HCT116 (cell line): Measurements from ENCODE around the gene BOLL. TPM values are rescaled to one million over a fixed set of nuclear protein-coding genes. Genes with fewer than 3 reads are reported as not detected.

ENCODE experiments used
- ATAC-seq: fragments of 200-7000 bp; cut with Tn5 transposase; 2 replicates; pipeline ENCODE4 v1.9.1; 2020; ENCODE audit warnings: mild to moderate bottlenecking, moderate library complexity
- BruUV-seq: library from RNA; stranded (reverse); fragments of 400-500 nt; replicated peaks from 2 replicates; lab custom pipeline; 2021; lab: Mats Ljungman, UMichigan
- CTCF ChIA-PET: fragments of 300-600 bp; sonication (Branson Sonifier 250); formaldehyde crosslinking; loops from one replicate; lab custom pipeline; 2021; ENCODE audit warnings: antibody characterized with exemption; lab: Charles Lee
- POLR2A ChIA-PET: fragments of 300-600, 350-600 bp; sonication (Branson Sonifier 250); formaldehyde crosslinking; loops from one replicate; lab custom pipeline; 2021; ENCODE audit warnings: antibody characterized with exemption; lab: Charles Lee
- RAD21 ChIA-PET, 2 experiments: fragments of 300-600 bp; sonication (Branson Sonifier 250); formaldehyde crosslinking; loops; one replicate each; lab custom pipeline; 2023; ENCODE audit warnings: low total read pairs in 2 of 2; ENCODE audit not compliant: uncharacterized antibody in 2 of 2, unreplicated experiment in 2 of 2, low non-redundant PET in 1 of 2; lab: Charles Lee
- DNase-seq: peaks from one replicate; pipeline ENCODE4 v3.0.0-alpha.2; 2010; ENCODE audit warnings: low read depth, low spot score
- H2AFZ ChIP-seq: fragments of 200-600 bp; shearing (Covaris generic), sonication (generic); 2 replicates; pipeline ENCODE4 v1.6.1; 2017; ENCODE audit warnings: low read depth, mixed run types, mixed read lengths, antibody characterized with exemption, low read length; ENCODE audit not compliant: poor library complexity, severe bottlenecking
- H3K27ac ChIP-seq: 2 replicates; pipeline ENCODE4 v1.5.1; 2012; ENCODE audit warnings: low read depth, low read length
- H3K27me3 ChIP-seq: fragments of 200-600 bp; sonication (generic); 2 replicates; pipeline ENCODE4 v1.6.1; 2016; ENCODE audit warnings: mixed run types, low read length, mixed read lengths; ENCODE audit not compliant: insufficient read depth
- H3K36me3 ChIP-seq, 2 experiments: fragments of 200-500 bp in 1 of 2; fragments of 200-600 bp in 1 of 2; sonication (Bioruptor generic) in 1 of 2; sonication (generic) in 1 of 2; 2 replicates each; pipeline versions ENCODE4 v1.5.1 to v1.6.1; 2014 to 2016; ENCODE audit warnings: low read length in 2 of 2, inconsistent platforms in 1 of 2, mixed read lengths in 1 of 2, mixed run types in 1 of 2; ENCODE audit not compliant: insufficient read depth in 2 of 2, control insufficient read depth in 1 of 2
- H3K4me1 ChIP-seq, 2 experiments: fragments of 200-600 bp in 1 of 2; sonication (generic) in 1 of 2; 2 replicates each; pipeline versions ENCODE4 v1.5.1 to v1.6.1; 2012 to 2017; ENCODE audit warnings: low read length in 2 of 2, inconsistent platforms in 1 of 2, mild to moderate bottlenecking in 1 of 2, mixed read lengths in 1 of 2, mixed run types in 1 of 2, moderate library complexity in 1 of 2; ENCODE audit not compliant: insufficient read depth in 2 of 2, control insufficient read depth in 1 of 2
- H3K4me2 ChIP-seq: fragments of 200-600 bp; sonication (generic); 2 replicates; pipeline ENCODE4 v1.6.1; 2017; ENCODE audit warnings: mixed run types, low read length, mixed read lengths
- H3K4me3 ChIP-seq, 2 experiments: fragments of 200-600 bp in 1 of 2; sonication (generic) in 1 of 2; replicated peaks in 1 of 2; 2 replicates each; pipeline ENCODE4 v1.5.1; 2011 to 2016; ENCODE audit warnings: low read length in 2 of 2, control low read depth in 1 of 2, low read depth in 1 of 2, mild to moderate bottlenecking in 1 of 2, mixed read lengths in 1 of 2, mixed run types in 1 of 2
- H3K79me2 ChIP-seq: fragments of 200-600 bp; sonication (generic); 2 replicates; pipeline ENCODE4 v1.6.1; 2017; ENCODE audit warnings: mild to moderate bottlenecking, mixed run types, low read length, moderate library complexity, mixed read lengths; ENCODE audit not compliant: insufficient read depth
- H3K9ac ChIP-seq: fragments of 200-600 bp; sonication (generic); 2 replicates; pipeline ENCODE4 v1.6.1; 2016; ENCODE audit warnings: low read length, mixed read lengths
- H3K9me2 ChIP-seq: fragments of 200-600 bp; sonication (generic), shearing (Covaris generic); 2 replicates; pipeline ENCODE4 v1.6.1; 2017; ENCODE audit warnings: mixed run types, mild to moderate bottlenecking, moderate library complexity; ENCODE audit not compliant: insufficient read depth
- H3K9me3 ChIP-seq, 2 experiments: fragments of 200-500 bp in 1 of 2; fragments of 200-600 bp in 1 of 2; sonication (Bioruptor generic) in 1 of 2; sonication (generic) in 1 of 2; 2 replicates each; pipeline ENCODE4 v1.6.1; 2014 to 2017; ENCODE audit warnings: low read length in 2 of 2, mixed read lengths in 2 of 2, inconsistent platforms in 1 of 2, low read depth in 1 of 2, mild to moderate bottlenecking in 1 of 2, mixed run types in 1 of 2, moderate library complexity in 1 of 2; ENCODE audit not compliant: control insufficient read depth in 1 of 2, insufficient read depth in 1 of 2
- H4K20me1 ChIP-seq: fragments of 200-600 bp; sonication (generic), shearing (Covaris generic); 2 replicates; pipeline ENCODE4 v1.6.1; 2017; ENCODE audit warnings: mixed run types, mild to moderate bottlenecking, moderate library complexity; ENCODE audit not compliant: insufficient read depth
- CEBPB ChIP-seq: IDR thresholded peaks from 2 replicates; pipeline ENCODE4 v1.6.1; 2012; ENCODE audit warnings: low read depth
- POLR2AphosphoS5 ChIP-seq: IDR thresholded peaks from 2 replicates; pipeline ENCODE4 v1.6.1; 2011; ENCODE audit warnings: mild to moderate bottlenecking, low read depth, low read length, moderate library complexity
- ZBTB33 ChIP-seq: IDR thresholded peaks from 2 replicates; pipeline ENCODE4 v1.6.1; 2011; ENCODE audit warnings: mild to moderate bottlenecking, low read length, moderate library complexity; ENCODE audit not compliant: insufficient replicate concordance; ENCODE audit errors: extremely low read depth
- intact Hi-C: fragments of 100-400 bp; cut with micrococcal nuclease; formaldehyde crosslinking; loops from 2 replicates; pipeline ENCODE4 v1.10.0; 2022
- total RNA-seq: library from RNA; stranded (reverse); gene quantifications from one replicate; pipeline ENCODE4 v1.2.1, GENCODE V29; 2021; ENCODE audit not compliant: unreplicated experiment

BOLL gene
- total RNA-seq, 1 experiment from 2014 or later: not detected

GRCh38 chr2:197828464-197829135 lies 43.5 kb upstream of the BOLL start:
- no peak overlapping the region for H3K9ac ChIP-seq
- H3K9me2 ChIP-seq: no peaks in the 10 kb centered on the region
- no peak overlapping the region for H2AFZ ChIP-seq
- H3K36me3 ChIP-seq: no peaks in the 10 kb centered on the region
- RAD21 ChIA-PET: no interaction called here
- DNase-seq (no peak), ATAC-seq (no peak)
- no peak overlapping the region for H3K27ac ChIP-seq
- no peak for TF ChIP-seq ZBTB33
- TF ChIP-seq CEBPB: no peak
- TF ChIP-seq, all 23 proteins: peak for 0
- ChIA-PET POLR2A (no interaction called here), CTCF (no interaction called here)
- no peak overlapping the region for H3K4me3 ChIP-seq
- H3K4me1 ChIP-seq: no peaks in the 10 kb centered on the region
- no peaks in the 10 kb centered on the region; the same call in 1 of the 2 replicates for H4K20me1 ChIP-seq
- no TSS peak for BruUV-seq
- intact Hi-C loops: no loop called here
- H3K27me3 ChIP-seq: peaks cover 12% of the 10 kb centered on the region; the same call in 1 of the 2 replicates
- H3K9me3 ChIP-seq: no peaks in the 10 kb centered on the region
- no peaks in the 10 kb centered on the region for H3K79me2 ChIP-seq
- no peak overlapping the region for H3K4me2 ChIP-seq

GRCh38 chr2:197827618-197828017 lies 42.5 kb upstream of the BOLL start:
- Histone ChIP-seq H4K20me1 (no peaks in the 10 kb centered on the region; the same call in 1 of the 2 replicates), H3K9ac (no peak overlapping the region), H3K4me3 (no peak overlapping the region), H3K27me3 (peaks cover 14% of the 10 kb centered on the region; the same call in 1 of the 2 replicates), H3K4me1 (no peaks in the 10 kb centered on the region), H3K9me2 (no peaks in the 10 kb centered on the region), H3K9me3 (no peaks in the 10 kb centered on the region), H3K36me3 (no peaks in the 10 kb centered on the region), H3K4me2 (no peak overlapping the region), H3K27ac (no peak overlapping the region), H2AFZ (no peak overlapping the region), H3K79me2 (no peaks in the 10 kb centered on the region)
- no TSS peak for BruUV-seq
- RAD21 ChIA-PET: no interaction called here
- CTCF ChIA-PET: no interaction called here
- intact Hi-C loops: no loop called here
- POLR2A ChIA-PET: no interaction called here
- no peak for TF ChIP-seq POLR2AphosphoS5
- ATAC-seq (no peak), DNase-seq (no peak)
